CD4-positive, alpha-beta memory T cell (primary cell): ENCODE data around the gene KCNH6. TPM values are rescaled to one million over a fixed set of nuclear protein-coding genes. Genes with fewer than 3 reads are reported as not detected.
A peak's percentile ranks its signal among the peaks of the same experiment; 100 is the strongest.

Source experiments
- CTCF ChIA-PET: fragments of 350-600 bp; sonication (Branson Sonifier 250); formaldehyde crosslinking; loops from one replicate; lab custom pipeline; 2021; ENCODE audit warnings: inconsistent platforms; ENCODE audit not compliant: partially characterized antibody; lab: Charles Lee
- POLR2A ChIA-PET: fragments of 350-600 bp; sonication (Branson Sonifier 250); formaldehyde crosslinking; loops from one replicate; lab custom pipeline; 2021; ENCODE audit not compliant: partially characterized antibody; lab: Charles Lee
- DNase-seq, 5 donors: peaks; one replicate each; pipeline versions ENCODE4 v3.0.0 to v3.0.0-alpha.2; 2020 to 2022; ENCODE audit warnings: mixed read lengths in 1 of 5
- H3K27ac ChIP-seq: one replicate; pipeline ENCODE4 v1.7.0; 2013; ENCODE audit warnings: low read depth, low read length
- H3K27me3 ChIP-seq: 2 replicates; pipeline ENCODE4 v1.7.0; 2013; ENCODE audit warnings: mild to moderate bottlenecking, low read length, moderate library complexity; ENCODE audit not compliant: insufficient read depth
- H3K36me3 ChIP-seq: 2 replicates; pipeline ENCODE4 v1.7.0; 2013; ENCODE audit warnings: mild to moderate bottlenecking, low read length, moderate library complexity; ENCODE audit not compliant: insufficient read depth
- H3K4me1 ChIP-seq: 2 replicates; pipeline ENCODE4 v1.7.0; 2013; ENCODE audit warnings: mild to moderate bottlenecking, low read length, moderate library complexity; ENCODE audit not compliant: insufficient read depth
- H3K4me3 ChIP-seq, 2 donors: one replicate each; pipeline ENCODE4 v1.7.0; 2013; ENCODE audit warnings: low read length in 2 of 2, mild to moderate bottlenecking in 1 of 2
- H3K9me3 ChIP-seq, 2 donors: one replicate each; pipeline ENCODE4 v1.7.0; 2013; ENCODE audit warnings: low read length in 2 of 2, control low read depth in 1 of 2; ENCODE audit not compliant: control insufficient read depth in 1 of 2
- H3K27ac Mint-ChIP-seq, 7 donors: one replicate each; pipeline ENCODE4 v1.8.0; 2020 to 2021; ENCODE audit warnings: mixed read lengths in 7 of 7, mild to moderate bottlenecking in 6 of 7, inconsistent platforms in 3 of 7, moderate library complexity in 3 of 7
- H3K27me3 Mint-ChIP-seq, 2 donors: one replicate each; pipeline ENCODE4 v1.8.0; 2020 to 2021; ENCODE audit warnings: mixed read lengths in 2 of 2
- H3K36me3 Mint-ChIP-seq, 2 donors: one replicate each; pipeline ENCODE4 v1.8.0; 2020 to 2021; ENCODE audit warnings: mixed read lengths in 2 of 2, inconsistent platforms in 1 of 2, mild to moderate bottlenecking in 1 of 2
- H3K4me1 Mint-ChIP-seq, 4 donors: one replicate each; pipeline ENCODE4 v1.8.0; 2020 to 2021; ENCODE audit warnings: mixed read lengths in 4 of 4, mild to moderate bottlenecking in 1 of 4
- H3K4me3 Mint-ChIP-seq, 8 donors: one replicate each; pipeline ENCODE4 v1.8.0; 2020 to 2021; ENCODE audit warnings: mixed read lengths in 8 of 8, mild to moderate bottlenecking in 7 of 8, moderate library complexity in 6 of 8, inconsistent platforms in 3 of 8
- H3K9me3 Mint-ChIP-seq, 8 donors: one replicate each; pipeline ENCODE4 v1.8.0; 2020 to 2021; ENCODE audit warnings: mixed read lengths in 8 of 8, mild to moderate bottlenecking in 5 of 8, inconsistent platforms in 3 of 8, moderate library complexity in 1 of 8
- intact Hi-C: fragments of 100-400 bp; cut with micrococcal nuclease; formaldehyde crosslinking; loops from one replicate; pipeline ENCODE4 v1.15.1; 2023
- polyA plus RNA-seq, 2 donors: library from polyadenylated mRNA; unstranded; fragments of 300-500 nt; fragmentation: Illumina TruSeq; gene quantifications; one replicate each; pipeline ENCODE4 v1.2.3, GENCODE V29; 2021
- total RNA-seq, 2 experiments: library from RNA; stranded (reverse); gene quantifications; one replicate each; pipeline ENCODE4 v1.2.3, GENCODE V29; 2021

The KCNH6 gene
- total and polyA plus RNA-seq, 4 experiments from 2014 or later, result not detected

- no peaks in the 10 kb centered on the region for H3K36me3 ChIP-seq
- POLR2A ChIA-PET, result interaction anchor here (1.5 to 6.7 kb wide), 4 partner anchors 41 to 130 kb away, joined by 8 to 125 read pairs (median 48); no protein-coding TSS in a partner anchor
- H3K4me1 Mint-ChIP-seq, result peaks cover 7 to 20% (median 13%) of the 10 kb centered on the region in 4 donors
- no peak overlapping the region for H3K27ac Mint-ChIP-seq
- H3K4me3 Mint-ChIP-seq, result no peak overlapping the region
- H3K27me3 Mint-ChIP-seq, result no peaks in the 10 kb centered on the region
- H3K4me1 ChIP-seq, result peaks cover 20% of the 10 kb centered on the region
- H3K9me3 ChIP-seq, result no peaks in the 10 kb centered on the region
- H3K4me3 ChIP-seq, result no peak overlapping the region
- no peaks in the 10 kb centered on the region for H3K9me3 Mint-ChIP-seq
- no peak for DNase-seq
- intact Hi-C loops, result no loop called here
- no peak overlapping the region for H3K27ac ChIP-seq
- peaks cover 5 to 18% of the 10 kb centered on the region in 2 donors for H3K36me3 Mint-ChIP-seq
- H3K27me3 ChIP-seq, result peaks cover 8% of the 10 kb centered on the region
- CTCF ChIA-PET, result interaction anchor here (1.6 to 8.8 kb wide), 7 partner anchors 12 to 134 kb away, joined by 6 to 339 read pairs (median 36); partner anchors contain the start of gene CYB561
These were observed 42.2 kb upstream of the KCNH6 start for GRCh38 chr17:63480826-63481487.

GRCh38 chr17:63481488-63481870 is 41.7 kb upstream of the KCNH6 start:
- Histone ChIP-seq H3K4me3 (no peak overlapping the region), H3K4me1 (peaks cover 20% of the 10 kb centered on the region), H3K36me3 (no peaks in the 10 kb centered on the region), H3K9me3 (no peaks in the 10 kb centered on the region), H3K27me3 (peaks cover 8% of the 10 kb centered on the region), H3K27ac (no peak overlapping the region)
- DNase-seq, result no peak
- H3K4me1 Mint-ChIP-seq, result peaks cover 7 to 19% (median 12%) of the 10 kb centered on the region in 4 donors
- no peak overlapping the region for H3K4me3 Mint-ChIP-seq
- no peak overlapping the region for H3K27ac Mint-ChIP-seq
- intact Hi-C loops, result no loop called here
- no peaks in the 10 kb centered on the region for H3K9me3 Mint-ChIP-seq
- H3K36me3 Mint-ChIP-seq, result peaks cover 5 to 21% of the 10 kb centered on the region in 2 donors
- CTCF ChIA-PET, result interaction anchor here (1.6 to 8.8 kb wide), 4 partner anchors 37 to 131 kb away, joined by 6 to 339 read pairs (median 102); partner anchors contain the start of gene CYB561
- no peaks in the 10 kb centered on the region for H3K27me3 Mint-ChIP-seq
- POLR2A ChIA-PET, result interaction anchor here (1.5 to 6.7 kb wide), 4 partner anchors 42 to 130 kb away, joined by 8 to 125 read pairs (median 48); no protein-coding TSS in a partner anchor

GRCh38 chr17:63482509-63482908 is 40.6 kb upstream of the KCNH6 start:
- Histone ChIP-seq H3K27ac (no peak overlapping the region), H3K4me3 (no peak overlapping the region), H3K27me3 (peaks cover 8% of the 10 kb centered on the region), H3K36me3 (no peaks in the 10 kb centered on the region), H3K9me3 (no peaks in the 10 kb centered on the region), H3K4me1 (peaks cover 18% of the 10 kb centered on the region)
- Mint-ChIP-seq H3K36me3 (peaks cover 5 to 21% of the 10 kb centered on the region in 2 donors), H3K27ac (no peak overlapping the region), H3K4me3 (no peak overlapping the region), H3K27me3 (no peaks in the 10 kb centered on the region), H3K4me1 (peaks cover 6 to 18% (median 11%) of the 10 kb centered on the region in 4 donors), H3K9me3 (no peaks in the 10 kb centered on the region)
- intact Hi-C loops, result no loop called here
- ChIA-PET CTCF (interaction anchor here (6.8 to 8.8 kb wide), 3 partner anchors 38 to 130 kb away, joined by 96 to 339 read pairs (median 107); partner anchors contain the start of gene CYB561), POLR2A (interaction anchor here (1.6 to 6.7 kb wide), 2 partner anchors 43 to 55 kb away, joined by 6 to 125 read pairs; no protein-coding TSS in a partner anchor)
- DNase-seq, result no peak

- POLR2A ChIA-PET, result interaction anchor here (0.7 to 1.6 kb wide), 2 partner anchors 43 to 58 kb away, joined by 3 to 6 read pairs; no protein-coding TSS in a partner anchor
- no peaks in the 10 kb centered on the region for H3K27me3 Mint-ChIP-seq
- Histone ChIP-seq H3K4me1 (peaks cover 13% of the 10 kb centered on the region), H3K4me3 (no peak overlapping the region), H3K9me3 (no peaks in the 10 kb centered on the region), H3K27ac (no peak overlapping the region), H3K36me3 (no peaks in the 10 kb centered on the region), H3K27me3 (peaks cover 5% of the 10 kb centered on the region)
- H3K9me3 Mint-ChIP-seq, result no peaks in the 10 kb centered on the region
- peaks cover 5 to 19% of the 10 kb centered on the region in 2 donors for H3K36me3 Mint-ChIP-seq
- no peak for DNase-seq
- CTCF ChIA-PET, result interaction anchor here (8.1 to 8.8 kb wide), 2 partner anchors 56 to 129 kb away, joined by 96 to 339 read pairs; no protein-coding TSS in a partner anchor
- no peak overlapping the region for H3K4me3 Mint-ChIP-seq
- peak overlapping the region in 1 of 7 donors; percentile 59 for H3K27ac Mint-ChIP-seq
- intact Hi-C loops, result no loop called here
- peaks cover 3 to 12% (median 8%) of the 10 kb centered on the region in 4 donors for H3K4me1 Mint-ChIP-seq
These were observed 40.1 kb upstream of the KCNH6 start for GRCh38 chr17:63483038-63483437.

- peaks cover 1 to 5% (median 2%) of the 10 kb centered on the region in 4 donors for H3K4me1 Mint-ChIP-seq
- Histone ChIP-seq H3K27me3 (no peaks in the 10 kb centered on the region), H3K9me3 (no peaks in the 10 kb centered on the region), H3K4me3 (no peak overlapping the region), H3K4me1 (peaks cover 4% of the 10 kb centered on the region), H3K27ac (no peak overlapping the region), H3K36me3 (no peaks in the 10 kb centered on the region)
- no peaks in the 10 kb centered on the region for H3K9me3 Mint-ChIP-seq
- H3K27ac Mint-ChIP-seq, result peak overlapping the region in 1 of 7 donors; percentile 10
- ChIA-PET POLR2A (interaction anchor here (0.7 to 1.6 kb wide), 2 partner anchors 44 to 59 kb away, joined by 3 to 6 read pairs; no protein-coding TSS in a partner anchor), CTCF (interaction anchor here (8.1 to 8.8 kb wide), 2 partner anchors 57 to 128 kb away, joined by 96 to 339 read pairs; no protein-coding TSS in a partner anchor)
- no peak overlapping the region for H3K4me3 Mint-ChIP-seq
- H3K27me3 Mint-ChIP-seq, result no peaks in the 10 kb centered on the region
- peaks cover 5 to 17% of the 10 kb centered on the region in 2 donors for H3K36me3 Mint-ChIP-seq
- intact Hi-C loops, result no loop called here
- DNase-seq, result no peak
These were observed 39.2 kb upstream of the KCNH6 start for GRCh38 chr17:63483655-63484575.

GRCh38 chr17:63486317-63487013 is 36.7 kb upstream of the KCNH6 start:
- Histone ChIP-seq H3K36me3 (no peaks in the 10 kb centered on the region), H3K4me3 (no peak overlapping the region), H3K27ac (no peak overlapping the region), H3K27me3 (no peaks in the 10 kb centered on the region), H3K4me1 (no peaks in the 10 kb centered on the region), H3K9me3 (no peaks in the 10 kb centered on the region)
- Mint-ChIP-seq H3K9me3 (no peaks in the 10 kb centered on the region), H3K36me3 (peaks cover 5 to 21% of the 10 kb centered on the region in 2 donors), H3K4me3 (no peak overlapping the region), H3K27me3 (no peaks in the 10 kb centered on the region), H3K4me1 (no peaks in the 10 kb centered on the region), H3K27ac (peak overlapping the region in 1 of 7 donors; percentile 3)
- POLR2A ChIA-PET, result interaction anchor here (0.6 to 1.5 kb wide), 4 partner anchors 10 to 441 kb away, joined by 3 read pairs; no protein-coding TSS in a partner anchor
- intact Hi-C loops, result no loop called here
- CTCF ChIA-PET, result interaction anchor here (0.6 to 1.4 kb wide), 4 partner anchors 8 to 126 kb away, joined by 3 read pairs; no protein-coding TSS in a partner anchor
- no peak for DNase-seq
